ENCODE results near the gene EIF1. TPM values are rescaled to one million over a fixed set of nuclear protein-coding genes. Genes with fewer than 3 reads are reported as not detected.
"Not testable (repeated sequence)": the region's sequence is repeated elsewhere in the genome, so short reads cannot be mapped to it uniquely, and the experiment has no call there.

Gene EIF1
- 462 TPM for polyA plus RNA-seq (2013, experiment 1 of 2)
- polyA plus RNA-seq (2013, experiment 2 of 2): 461 TPM

DNA sequence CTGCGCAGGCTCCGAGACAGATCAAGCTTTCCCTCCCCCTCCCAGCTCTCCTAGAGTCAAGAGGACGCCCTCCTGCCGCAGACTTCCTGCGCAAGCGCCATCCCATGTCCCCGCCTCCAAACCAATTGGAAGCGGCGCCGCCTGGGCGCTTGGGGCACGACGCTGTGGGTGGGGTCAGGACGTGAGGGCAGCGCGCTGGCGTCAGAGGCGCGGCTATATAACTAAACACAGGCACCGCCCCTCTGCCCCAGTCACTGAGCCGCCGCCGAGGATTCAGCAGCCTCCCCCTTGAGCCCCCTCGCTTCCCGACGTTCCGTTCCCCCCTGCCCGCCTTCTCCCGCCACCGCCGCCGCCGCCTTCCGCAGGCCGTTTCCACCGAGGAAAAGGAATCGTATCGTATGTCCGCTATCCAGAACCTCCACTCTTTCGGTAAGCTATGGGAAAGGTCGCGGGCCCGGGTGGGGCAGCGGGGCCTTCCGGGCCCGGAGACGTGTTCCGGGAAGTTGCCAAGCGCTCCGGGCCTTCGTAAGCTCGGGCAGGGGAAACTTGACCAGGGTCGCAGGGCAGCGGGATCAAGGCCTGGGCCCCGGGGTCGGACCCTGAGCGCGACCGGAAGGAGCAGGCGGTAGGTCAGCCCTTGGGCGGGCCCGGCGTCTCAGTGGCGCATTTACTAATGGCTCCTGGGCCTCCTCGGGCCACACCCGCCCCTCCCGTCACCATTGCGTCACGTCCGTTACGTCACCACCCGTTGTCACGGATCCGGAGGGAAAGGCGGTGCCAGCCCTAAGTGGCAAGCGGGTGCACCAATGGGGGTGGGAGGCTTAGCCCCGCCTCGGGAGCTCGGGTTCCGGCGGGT is at the start of gene EIF1:
EIF1 (plus strand) TSS at position 245 of the 856 bp plus-strand sequence; CDS start at position 399, 154 bp downstream.
- Histone ChIP-seq H3K27me3 (ENCODE audit: insufficient read depth, low read length) (no peaks in the 10 kb centered on the region), H3K4me1 (ENCODE audit: insufficient read depth, low read length) (peaks cover 7% of the 10 kb centered on the region; the same call in 1 of the 2 replicates), H3K9me3 (ENCODE audit: insufficient read depth, low read depth, low read length) (no peaks in the 10 kb centered on the region), H3K9ac (ENCODE audit: low read depth, low read length) (peak within 1 kb of the TSS; percentile 97), H3K27ac (ENCODE audit: low read depth, low read length) (peak within 1 kb of the TSS; percentile 96), H3K36me3 (ENCODE audit: insufficient read depth, low read length) (peaks cover 43% of the 10 kb centered on the region), H3K4me3 (ENCODE audit: low read length) (peak within 1 kb of the TSS; percentile 77)
- under 1% methylated on average over 81 of the region's 81 CpGs for WGBS

DNA sequence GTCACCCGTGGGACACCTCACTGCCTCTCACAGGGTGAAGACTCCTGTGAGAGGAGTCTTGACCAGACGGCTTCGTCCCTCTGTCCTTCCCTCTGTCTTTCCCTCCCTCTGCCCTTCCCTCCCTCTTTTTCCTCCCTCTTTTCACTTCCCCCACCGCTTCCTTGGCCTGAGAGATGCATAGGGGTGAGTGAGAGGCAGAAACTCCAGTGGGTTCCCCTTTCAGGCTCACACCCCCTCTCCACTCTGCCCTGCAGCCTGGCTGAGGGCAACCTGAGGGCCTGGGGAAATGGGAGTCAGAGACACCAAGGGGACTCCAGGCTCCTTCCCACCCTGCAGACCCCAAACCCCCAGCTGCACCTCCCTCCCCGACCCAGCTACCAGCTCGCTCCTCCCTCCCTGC is 49.7 kb upstream of the EIF1 start:
- H3K36me3 ChIP-seq (ENCODE audit: insufficient read depth, low read length): no peaks in the 10 kb centered on the region

DNA sequence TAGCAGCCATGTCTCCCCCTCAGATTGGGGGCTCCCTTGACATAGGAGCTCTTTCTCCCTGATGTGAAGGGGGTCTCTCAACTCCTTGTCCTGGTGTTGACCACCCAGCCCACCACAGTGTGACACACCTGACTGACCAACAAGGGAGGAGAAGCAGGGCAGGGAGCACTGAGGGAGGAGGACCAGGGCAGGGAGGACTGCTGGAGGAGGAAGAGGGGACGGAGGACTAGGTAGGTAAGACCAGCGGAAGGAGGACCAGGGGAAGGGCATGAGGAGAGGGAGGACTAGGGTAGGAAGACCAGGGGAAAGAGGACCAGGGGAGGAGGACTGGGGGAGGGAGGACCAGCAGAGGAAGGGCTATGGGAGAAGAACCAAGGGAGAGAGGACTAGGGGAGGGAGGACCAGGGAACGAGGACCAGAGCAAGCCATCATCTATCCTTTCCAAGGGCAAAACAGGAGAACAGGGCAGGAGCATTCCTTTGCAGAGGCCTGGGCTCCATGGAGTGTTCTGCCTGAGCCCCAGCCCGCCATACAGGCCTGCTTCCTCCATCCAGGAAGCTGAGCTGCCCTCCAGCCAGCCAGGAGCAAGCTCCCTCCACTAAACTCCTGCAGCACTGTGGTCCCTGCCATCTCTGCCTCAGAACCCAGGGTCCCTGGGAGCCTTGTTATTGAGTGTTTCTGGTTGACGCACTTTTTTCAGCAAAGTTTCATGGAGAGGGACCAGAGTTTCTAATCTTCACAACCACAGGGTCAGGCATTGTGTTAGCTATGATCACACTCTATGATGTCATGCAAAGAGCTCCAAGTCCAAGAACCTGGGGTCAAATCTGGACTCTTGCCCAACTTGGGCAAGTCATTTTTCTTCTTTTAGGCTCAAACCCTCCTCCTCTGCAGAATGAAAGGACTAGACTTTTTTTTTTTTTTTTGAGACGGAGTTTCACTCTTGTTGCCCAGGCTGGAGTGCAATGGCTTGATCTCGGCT is 48.9 kb upstream of the EIF1 start:
- Histone ChIP-seq H3K4me1 (ENCODE audit: insufficient read depth, low read length) (peaks cover 7% of the 10 kb centered on the region; the same call in 1 of the 2 replicates), H3K4me3 (ENCODE audit: low read length) (no peak overlapping the region), H3K9ac (ENCODE audit: low read depth, low read length) (no peak overlapping the region), H3K9me3 (ENCODE audit: insufficient read depth, low read depth, low read length) (no peaks in the 10 kb centered on the region), H3K27ac (ENCODE audit: low read depth, low read length) (no peak overlapping the region), H3K36me3 (ENCODE audit: insufficient read depth, low read length) (no peaks in the 10 kb centered on the region), H3K27me3 (ENCODE audit: insufficient read depth, low read length) (no peaks in the 10 kb centered on the region)
- 91% methylated on average over 7 of the region's 7 CpGs for WGBS

More for the DNA sequence above, 49.7 kb upstream of the EIF1 start:
- Histone ChIP-seq H3K4me1 (ENCODE audit: insufficient read depth, low read length) (peaks cover 7% of the 10 kb centered on the region; the same call in 1 of the 2 replicates), H3K27ac (ENCODE audit: low read depth, low read length) (no peak overlapping the region), H3K4me3 (ENCODE audit: low read length) (no peak overlapping the region), H3K9ac (ENCODE audit: low read depth, low read length) (no peak overlapping the region), H3K9me3 (ENCODE audit: insufficient read depth, low read depth, low read length) (no peaks in the 10 kb centered on the region), H3K27me3 (ENCODE audit: insufficient read depth, low read length) (no peaks in the 10 kb centered on the region)
- 79% methylated on average over 5 of the region's 6 CpGs for WGBS

DNA sequence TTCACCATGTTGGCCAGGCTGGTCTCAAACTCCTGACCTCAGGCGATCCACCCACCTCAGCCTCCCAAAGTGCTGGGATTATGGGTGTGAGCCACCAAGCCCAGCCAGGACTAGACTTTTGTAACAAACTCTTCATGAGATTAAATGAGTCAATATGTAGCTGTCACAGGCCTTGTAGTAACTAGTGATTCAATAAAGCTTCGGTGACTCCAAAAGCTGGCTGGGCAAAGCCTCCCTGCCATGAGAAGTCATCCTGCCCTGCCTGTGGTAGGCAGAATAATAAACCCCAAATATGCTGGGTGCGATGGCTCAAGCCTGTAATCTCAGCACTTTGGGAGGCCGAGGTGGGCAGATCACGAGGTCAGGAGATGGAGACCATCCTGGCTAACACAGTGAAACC is 48.1 kb upstream of the EIF1 start:
- not testable (repeated sequence) for H3K4me3 ChIP-seq (ENCODE audit: low read length); H3K4me1 ChIP-seq (ENCODE audit: insufficient read depth, low read length); H3K27ac ChIP-seq (ENCODE audit: low read depth, low read length); H3K9me3 ChIP-seq (ENCODE audit: insufficient read depth, low read depth, low read length); H3K9ac ChIP-seq (ENCODE audit: low read depth, low read length); H3K27me3 ChIP-seq (ENCODE audit: insufficient read depth, low read length); H3K36me3 ChIP-seq (ENCODE audit: insufficient read depth, low read length)
- 97% methylated on average over 5 of the region's 5 CpGs for WGBS

DNA sequence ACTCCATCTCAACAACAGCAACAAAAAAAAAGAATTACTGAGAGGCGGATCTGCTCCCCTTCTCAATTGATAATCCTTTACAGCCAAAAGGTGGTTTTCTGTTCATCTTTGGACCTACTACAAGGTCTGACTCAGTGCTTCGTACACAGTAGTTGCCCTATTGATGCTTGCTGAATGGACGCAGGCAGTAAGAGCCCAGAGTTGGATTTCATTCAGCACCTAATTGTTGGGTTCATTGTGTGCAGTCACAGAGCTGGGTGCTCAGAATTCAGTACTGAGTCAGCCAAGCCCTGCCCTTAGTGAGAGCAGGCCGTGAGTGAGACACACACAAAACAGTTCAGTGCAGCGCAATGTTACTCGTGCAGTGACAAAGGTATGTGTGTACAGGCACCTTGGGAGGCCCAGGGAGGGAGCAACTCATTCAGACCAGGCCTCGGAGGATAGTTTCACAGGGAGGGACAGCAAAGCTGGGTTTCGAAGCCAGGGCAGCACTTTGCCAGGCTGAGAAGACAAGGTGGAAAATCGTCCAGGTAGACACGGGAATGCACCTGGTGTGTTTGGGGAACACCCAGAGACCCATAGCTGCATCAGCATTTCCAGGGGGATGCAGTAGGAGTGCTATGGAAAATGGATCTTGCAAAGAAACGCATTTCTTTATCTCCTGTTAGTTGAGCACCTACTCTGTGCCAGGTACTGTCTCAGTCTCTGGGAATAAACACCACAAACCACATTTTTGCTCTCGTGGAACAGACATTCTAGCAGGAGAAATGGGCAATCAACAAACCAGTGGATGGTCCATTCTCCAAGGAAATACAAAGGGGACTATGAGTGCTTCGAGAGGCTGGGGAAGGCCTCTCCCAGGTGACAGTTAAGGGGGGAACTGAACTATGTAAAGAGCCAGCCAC is 46.2 kb upstream of the EIF1 start:
- no peak overlapping the region for H3K27ac ChIP-seq (ENCODE audit: low read depth, low read length)
- H3K36me3 ChIP-seq (ENCODE audit: insufficient read depth, low read length): no peaks in the 10 kb centered on the region
- H3K9me3 ChIP-seq (ENCODE audit: insufficient read depth, low read depth, low read length): no peaks in the 10 kb centered on the region
- H3K4me3 ChIP-seq (ENCODE audit: low read length): no peak overlapping the region
- H3K4me1 ChIP-seq (ENCODE audit: insufficient read depth, low read length): 0 out of 2 replicates have a peak, but pooled peaks cover 2% of the 10 kb centered on the region
- H3K27me3 ChIP-seq (ENCODE audit: insufficient read depth, low read length): no peaks in the 10 kb centered on the region
- no peak overlapping the region for H3K9ac ChIP-seq (ENCODE audit: low read depth, low read length)
- WGBS: 91% methylated on average over 13 of the region's 13 CpGs

DNA sequence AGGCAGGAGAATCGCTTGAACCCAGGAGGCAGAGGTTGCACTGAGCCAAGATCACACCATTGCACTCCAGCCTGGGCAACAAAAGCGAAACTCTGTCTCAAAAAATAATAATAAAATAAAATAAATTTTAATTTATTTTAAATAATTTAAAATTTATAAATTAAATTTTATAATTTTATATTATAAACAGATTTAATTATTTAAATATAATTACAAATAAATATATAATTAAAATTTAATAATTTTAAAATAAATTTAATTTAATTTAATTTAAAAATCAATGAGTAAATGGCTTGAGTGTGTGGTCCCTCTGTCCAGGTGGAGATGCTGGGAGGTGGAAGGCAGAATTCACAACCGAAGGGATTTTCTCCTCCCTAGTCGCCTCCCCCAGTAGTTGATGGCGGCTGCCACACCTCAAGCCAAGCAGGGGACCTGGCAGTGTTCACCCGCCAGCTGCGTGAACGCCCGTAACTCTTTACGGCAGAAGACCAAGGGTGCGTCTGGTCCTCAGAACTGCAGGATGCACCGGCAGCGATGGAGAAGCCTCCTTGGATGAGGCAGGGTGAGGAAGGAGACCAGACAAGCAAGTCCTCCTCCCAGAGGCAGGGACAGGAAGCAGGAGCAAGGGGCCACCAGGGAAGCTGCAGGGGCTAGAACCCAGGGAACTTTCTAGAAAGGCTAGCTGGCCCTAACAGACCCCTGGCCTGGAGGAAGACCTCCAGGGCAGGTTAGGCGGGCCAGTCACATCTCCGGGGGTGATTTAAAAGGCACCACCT is 41.5 kb upstream of the EIF1 start:
- no peak overlapping the region for H3K9ac ChIP-seq (ENCODE audit: low read depth, low read length)
- 0 out of 2 replicates have a peak, but pooled peaks cover 2% of the 10 kb centered on the region for H3K4me1 ChIP-seq (ENCODE audit: insufficient read depth, low read length)
- no peaks in the 10 kb centered on the region for H3K36me3 ChIP-seq (ENCODE audit: insufficient read depth, low read length)
- no peak overlapping the region for H3K4me3 ChIP-seq (ENCODE audit: low read length)
- H3K27me3 ChIP-seq (ENCODE audit: insufficient read depth, low read length): no peaks in the 10 kb centered on the region
- 90% methylated on average over 14 of the region's 15 CpGs for WGBS
- no peak overlapping the region for H3K27ac ChIP-seq (ENCODE audit: low read depth, low read length)
- no peaks in the 10 kb centered on the region for H3K9me3 ChIP-seq (ENCODE audit: insufficient read depth, low read depth, low read length)

DNA sequence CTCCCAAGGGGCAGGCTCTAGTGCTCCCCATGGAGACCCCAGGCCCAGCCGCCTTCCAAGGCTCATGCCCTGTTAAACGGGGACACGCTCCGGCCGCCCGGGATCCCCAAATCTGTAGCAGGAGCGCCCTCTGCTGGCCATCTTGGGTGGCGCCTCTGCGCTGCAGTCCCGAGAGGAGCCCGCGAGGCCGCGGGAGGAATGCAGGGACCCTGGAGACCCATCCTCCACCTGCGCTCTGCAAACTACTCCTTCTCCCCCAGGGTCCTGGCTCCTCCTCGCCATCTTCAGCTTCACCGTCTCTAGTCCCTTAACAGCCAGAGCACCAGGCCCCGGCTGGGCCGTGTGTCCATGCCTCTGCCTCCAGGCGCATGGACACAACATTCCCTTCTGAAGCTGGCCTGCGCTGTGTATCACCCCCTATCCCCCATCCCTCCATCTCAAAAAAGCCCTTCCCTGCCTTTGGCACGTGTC is 40.7 kb upstream of the EIF1 start:
- Histone ChIP-seq H3K4me1 (ENCODE audit: insufficient read depth, low read length) (0 out of 2 replicates have a peak, but pooled peaks cover 2% of the 10 kb centered on the region), H3K9ac (ENCODE audit: low read depth, low read length) (no peak overlapping the region), H3K27ac (ENCODE audit: low read depth, low read length) (no peak overlapping the region), H3K27me3 (ENCODE audit: insufficient read depth, low read length) (no peaks in the 10 kb centered on the region), H3K36me3 (ENCODE audit: insufficient read depth, low read length) (no peaks in the 10 kb centered on the region), H3K9me3 (ENCODE audit: insufficient read depth, low read depth, low read length) (no peaks in the 10 kb centered on the region), H3K4me3 (ENCODE audit: low read length) (peak overlapping the region; percentile 51)
- 3% methylated on average over 22 of the region's 22 CpGs for WGBS

DNA sequence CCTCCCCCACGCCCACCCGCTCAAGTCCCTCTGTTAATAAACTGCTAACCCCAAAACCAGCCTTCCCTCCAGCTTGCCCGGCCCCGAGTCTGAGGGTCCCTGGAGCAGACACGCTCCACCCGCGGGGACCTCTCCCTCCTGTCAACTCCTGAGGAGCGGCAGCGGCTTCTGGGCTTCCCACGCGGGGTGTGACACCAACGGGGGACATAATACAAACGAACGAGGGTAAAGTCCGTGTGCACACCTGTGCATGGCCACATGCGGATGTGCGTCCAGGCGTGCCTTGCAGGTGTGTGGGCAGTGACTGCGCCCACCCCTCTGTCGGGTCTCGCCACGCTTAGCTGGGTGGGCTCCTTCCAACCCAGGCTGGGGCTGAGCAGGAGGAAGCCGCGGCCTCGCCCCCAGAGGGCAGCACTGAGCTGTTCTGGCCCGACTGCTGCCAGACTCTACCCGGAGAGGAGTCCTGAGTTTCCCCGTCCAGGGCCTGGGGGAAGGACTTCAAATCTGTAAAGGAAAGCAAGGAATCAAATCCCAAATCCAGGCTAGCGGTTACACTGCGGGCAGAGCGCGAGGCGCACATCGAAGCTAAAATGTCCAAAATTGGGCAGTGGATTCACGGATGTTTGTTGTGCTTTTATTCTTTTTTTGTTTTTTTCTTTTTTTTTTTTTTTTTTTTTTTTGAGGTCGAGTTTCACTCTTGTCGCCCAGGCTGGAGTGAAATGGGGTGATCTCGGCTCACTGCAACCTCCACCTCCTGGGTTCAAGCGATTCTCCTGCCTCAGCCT is 40.1 kb upstream of the EIF1 start:
- peak overlapping the region; percentile 51 for H3K4me3 ChIP-seq (ENCODE audit: low read length)
- no peak overlapping the region for H3K27ac ChIP-seq (ENCODE audit: low read depth, low read length)
- no peaks in the 10 kb centered on the region for H3K36me3 ChIP-seq (ENCODE audit: insufficient read depth, low read length)
- H3K9me3 ChIP-seq (ENCODE audit: insufficient read depth, low read depth, low read length): no peaks in the 10 kb centered on the region
- H3K27me3 ChIP-seq (ENCODE audit: insufficient read depth, low read length): no peaks in the 10 kb centered on the region
- no peak overlapping the region for H3K9ac ChIP-seq (ENCODE audit: low read depth, low read length)
- WGBS: 7% methylated on average over 35 of the region's 39 CpGs
- 0 out of 2 replicates have a peak, but pooled peaks cover 2% of the 10 kb centered on the region for H3K4me1 ChIP-seq (ENCODE audit: insufficient read depth, low read length)

DNA sequence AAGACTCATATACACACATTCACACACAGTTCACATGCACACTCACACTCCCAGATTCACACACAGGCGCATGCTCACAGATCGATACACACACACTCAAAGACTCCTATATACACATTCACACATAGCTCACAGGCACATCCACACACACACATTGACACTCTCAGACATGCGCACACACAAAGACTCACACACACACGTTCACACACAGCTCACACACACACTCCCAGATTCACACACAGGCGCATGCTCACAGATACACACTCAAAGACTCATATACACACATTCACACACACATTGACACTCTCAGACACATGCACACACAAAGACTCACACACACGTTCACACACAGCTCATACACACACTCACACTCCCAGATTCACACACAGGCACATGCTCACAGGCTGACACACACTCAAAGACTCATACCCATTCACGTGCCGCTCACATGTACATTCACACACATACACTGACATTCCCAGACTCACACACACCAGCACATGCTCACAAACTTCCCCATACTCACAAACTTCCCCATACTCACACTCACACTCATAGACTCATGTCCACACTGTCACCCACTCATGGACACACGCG is 38.7 kb upstream of the EIF1 start:
- Histone ChIP-seq H3K36me3 (ENCODE audit: insufficient read depth, low read length) (no peaks in the 10 kb centered on the region), H3K9me3 (ENCODE audit: insufficient read depth, low read depth, low read length) (no peaks in the 10 kb centered on the region), H3K9ac (ENCODE audit: low read depth, low read length) (no peak overlapping the region), H3K27me3 (ENCODE audit: insufficient read depth, low read length) (no peaks in the 10 kb centered on the region), H3K4me1 (ENCODE audit: insufficient read depth, low read length) (0 out of 2 replicates have a peak, but pooled peaks cover 2% of the 10 kb centered on the region), H3K4me3 (ENCODE audit: low read length) (no peak overlapping the region), H3K27ac (ENCODE audit: low read depth, low read length) (no peak overlapping the region)
- 91% methylated on average over 10 of the region's 10 CpGs for WGBS
